Suprapubic skin (tissue), 4 donors: ENCODE measurements around the gene SESN1. TPM values are rescaled to one million over a fixed set of nuclear protein-coding genes. Genes with fewer than 3 reads are reported as not detected.
"Not testable (repeated sequence)": the region's sequence is repeated elsewhere in the genome, so short reads cannot be mapped to it uniquely, and the experiment has no call there.

Experiments
- DNase-seq, 2 donors: peaks; one replicate each; pipeline ENCODE4 v3.0.0-alpha.2; 2019; ENCODE audit warnings: low spot score in 2 of 2
- H3K27ac ChIP-seq: fragments of 200-600 bp; sonication (generic); one replicate; pipeline ENCODE4 v1.5.1; 2019
- H3K27me3 ChIP-seq: fragments of 200-600 bp; sonication (generic); one replicate; pipeline ENCODE4 v1.5.1; 2019
- H3K36me3 ChIP-seq: fragments of 200-600 bp; sonication (generic); one replicate; pipeline ENCODE4 v1.5.1; 2019
- H3K4me1 ChIP-seq: fragments of 200-600 bp; sonication (generic); one replicate; pipeline ENCODE4 v1.5.1; 2019
- H3K4me3 ChIP-seq: fragments of 200-600 bp; sonication (generic); one replicate; pipeline ENCODE4 v1.5.1; 2019; ENCODE audit warnings: mild to moderate bottlenecking
- H3K9me3 ChIP-seq: fragments of 200-600 bp; sonication (generic); one replicate; pipeline ENCODE4 v1.5.1; 2019
- CTCF ChIP-seq, 2 donors: fragments of 200-600 bp in 1 of 2; fragments of 450-650 bp in 1 of 2; sonication (generic) in 1 of 2; IDR thresholded peaks; one replicate each; pipeline ENCODE4 v1.5.1; 2016 to 2019; ENCODE audit warnings: antibody characterized with exemption in 2 of 2, mild to moderate bottlenecking in 1 of 2, moderate library complexity in 1 of 2
- EP300 ChIP-seq: sonication (generic); formaldehyde crosslinking; IDR thresholded peaks from one replicate; pipeline ENCODE4 v1.6.1; 2017; ENCODE audit warnings: antibody characterized with exemption
- POLR2A ChIP-seq, 2 donors: fragments of 450-650 bp; IDR thresholded peaks; one replicate each; pipeline ENCODE4 v1.6.1; 2017; ENCODE audit warnings: antibody characterized with exemption in 2 of 2, mild to moderate bottlenecking in 2 of 2, moderate library complexity in 2 of 2
- POLR2AphosphoS5 ChIP-seq, 3 donors: sonication (generic); formaldehyde crosslinking; IDR thresholded peaks; one replicate each; pipeline ENCODE4 v1.6.1; 2017; ENCODE audit warnings: antibody characterized with exemption in 3 of 3
- WGBS: methylation state at CpG from one replicate; pipeline ENCODE4 v1.1.5; 2018; 5-methylcytosine and 5-hydroxymethylcytosine counted together
- total RNA-seq, 4 donors: library from RNA; depleted of rRNA; stranded (reverse); fragments of >200 nt; gene quantifications; one replicate each; pipeline ENCODE4 v1.1.0, GENCODE V29; 2016

The SESN1 gene
- total RNA-seq, 4 donors from 2014 or later: 70.7 to 207 (median 86.7) TPM

GRCh38 chr6:109118337-109118736 is 23.7 kb upstream of the SESN1 start:
- H3K9me3 ChIP-seq: no peaks in the 10 kb centered on the region
- peaks cover 40% of the 10 kb centered on the region for H3K4me1 ChIP-seq
- H3K36me3 ChIP-seq: no peaks in the 10 kb centered on the region
- H3K27ac ChIP-seq: no peak overlapping the region
- no peak overlapping the region for H3K4me3 ChIP-seq
- H3K27me3 ChIP-seq: no peaks in the 10 kb centered on the region
- no peak for DNase-seq
- TF ChIP-seq EP300: no peak
- no peak for TF ChIP-seq CTCF (IDR thresholded peaks at IDR 0.05)
- TF ChIP-seq POLR2A (IDR thresholded peaks at IDR 0.05): no peak
- no peak for TF ChIP-seq POLR2AphosphoS5 (IDR thresholded peaks at IDR 0.05)
- WGBS: 85% methylated on average over 5 of the region's 5 CpGs

- no peak overlapping the region for H3K4me3 ChIP-seq
- WGBS: 50% methylated on average over 5 of the region's 5 CpGs
- no peak for DNase-seq
These were observed 22.8 kb upstream of the SESN1 start for GRCh38 chr6:109117346-109118035.

GRCh38 chr6:109112663-109113062 is 18.0 kb upstream of the SESN1 start:
- not testable (repeated sequence) for H3K4me3 ChIP-seq, H3K9me3 ChIP-seq, H3K27ac ChIP-seq, H3K36me3 ChIP-seq, DNase-seq, H3K27me3 ChIP-seq
- WGBS: 96% methylated on average over 3 of the region's 3 CpGs
- peaks cover 11% of the 10 kb centered on the region for H3K4me1 ChIP-seq

More at GRCh38 chr6:109117346-109118035, 22.8 kb upstream of the SESN1 start:
- Histone ChIP-seq H3K4me1 (peaks cover 40% of the 10 kb centered on the region), H3K9me3 (no peaks in the 10 kb centered on the region), H3K27me3 (no peaks in the 10 kb centered on the region), H3K36me3 (no peaks in the 10 kb centered on the region), H3K27ac (no peak overlapping the region)
- TF ChIP-seq CTCF (IDR thresholded peaks at IDR 0.05) (no peak), POLR2AphosphoS5 (IDR thresholded peaks at IDR 0.05) (no peak), EP300 (no peak), POLR2A (IDR thresholded peaks at IDR 0.05) (no peak)

GRCh38 chr6:109109663-109110062 is 15.0 kb upstream of the SESN1 start:
- not testable (repeated sequence) for H3K4me1 ChIP-seq, DNase-seq, H3K4me3 ChIP-seq, H3K36me3 ChIP-seq, H3K9me3 ChIP-seq, H3K27ac ChIP-seq, H3K27me3 ChIP-seq
- 95% methylated on average over 8 of the region's 8 CpGs for WGBS

GRCh38 chr6:109105681-109106080 is 11.0 kb upstream of the SESN1 start:
- H3K4me1 ChIP-seq: no peaks in the 10 kb centered on the region
- DNase-seq: no peak
- H3K36me3 ChIP-seq: no peaks in the 10 kb centered on the region
- no peak overlapping the region for H3K4me3 ChIP-seq
- WGBS: 85% methylated on average over 5 of the region's 5 CpGs
- no peaks in the 10 kb centered on the region for H3K27me3 ChIP-seq
- TF ChIP-seq EP300 (no peak), POLR2AphosphoS5 (IDR thresholded peaks at IDR 0.05) (no peak)
- H3K27ac ChIP-seq: no peak overlapping the region
- H3K9me3 ChIP-seq: no peaks in the 10 kb centered on the region

- Histone ChIP-seq H3K27ac (no peak overlapping the region), H3K36me3 (no peaks in the 10 kb centered on the region), H3K9me3 (no peaks in the 10 kb centered on the region), H3K27me3 (no peaks in the 10 kb centered on the region), H3K4me3 (no peak overlapping the region), H3K4me1 (no peaks in the 10 kb centered on the region)
- WGBS: 87% methylated on average over 3 of the region's 3 CpGs
- no peak for DNase-seq
- TF ChIP-seq POLR2AphosphoS5 (IDR thresholded peaks at IDR 0.05): no peak
These were observed 9.9 kb upstream of the SESN1 start for GRCh38 chr6:109104512-109104911.

GRCh38 chr6:109103942-109104341 is 9.3 kb upstream of the SESN1 start:
- Histone ChIP-seq H3K36me3 (no peaks in the 10 kb centered on the region), H3K27me3 (no peaks in the 10 kb centered on the region), H3K4me1 (no peaks in the 10 kb centered on the region), H3K4me3 (no peak overlapping the region), H3K27ac (no peak overlapping the region), H3K9me3 (no peaks in the 10 kb centered on the region)
- TF ChIP-seq EP300 (no peak), CTCF (IDR thresholded peaks at IDR 0.05) (no peak), POLR2AphosphoS5 (IDR thresholded peaks at IDR 0.05) (no peak), POLR2A (IDR thresholded peaks at IDR 0.05) (no peak)
- no peak for DNase-seq
